Measurements from ENCODE around the gene GDPD4. TPM values are rescaled to one million over a fixed set of nuclear protein-coding genes. Genes with fewer than 3 reads are reported as not detected.

Gene GDPD4
- total RNA-seq, 1 donor from 2014 or later: not detected

GRCh38 chr11:77212314-77213007, 89.0 kb downstream of the GDPD4 start:
- Mint-ChIP-seq H3K9me3 (no peaks in the 10 kb centered on the region), H3K27ac (no peak overlapping the region), H3K36me3 (no peaks in the 10 kb centered on the region), H3K4me1 (no peaks in the 10 kb centered on the region), H3K27me3 (ENCODE audit: low read depth) (peaks cover 2% of the 10 kb centered on the region), H3K4me3 (no peak overlapping the region)
- no peak for DNase-seq (ENCODE audit: low spot score in 2 of 2, unreplicated experiment in 2 of 2)
- no peak for TF ChIP-seq CTCF (IDR thresholded peaks at IDR 0.05; ENCODE audit: unreplicated experiment)

DNA sequence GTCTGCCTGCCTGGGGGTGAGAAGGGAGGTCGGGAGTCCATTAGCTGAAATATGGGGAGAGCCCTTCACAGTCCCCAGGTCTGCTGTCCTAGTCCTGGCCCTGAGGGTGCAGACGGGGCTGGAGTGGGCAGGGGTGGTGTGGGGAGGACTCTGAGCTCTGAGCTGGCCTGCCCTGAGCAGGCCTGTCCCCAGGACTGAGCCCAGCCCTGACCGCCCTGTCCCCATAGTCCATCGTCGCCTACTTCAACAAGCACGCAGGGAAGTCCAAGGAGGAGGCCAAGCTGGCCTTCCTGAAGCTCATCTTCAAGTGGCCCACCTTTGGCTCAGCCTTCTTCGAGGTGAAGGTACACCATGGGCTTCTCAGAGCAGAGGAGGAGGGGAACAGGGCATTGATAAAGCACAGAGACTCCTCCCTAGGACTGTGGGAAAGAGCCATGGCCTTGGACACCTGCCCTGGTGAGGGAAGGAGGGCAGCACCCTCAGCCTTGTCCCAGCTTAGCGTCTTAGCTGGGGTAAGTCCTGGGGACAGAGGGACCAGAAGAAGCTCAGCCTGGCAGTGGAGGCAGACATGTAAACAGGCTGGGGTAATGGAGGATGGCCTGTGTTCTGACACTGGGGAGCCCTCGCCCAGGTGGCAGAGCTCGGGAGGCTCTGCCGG, 89.8 kb downstream of the GDPD4 start:
- Mint-ChIP-seq H3K27ac (no peak overlapping the region), H3K4me3 (no peak overlapping the region), H3K27me3 (ENCODE audit: low read depth) (peaks cover 2% of the 10 kb centered on the region), H3K36me3 (no peaks in the 10 kb centered on the region), H3K9me3 (no peaks in the 10 kb centered on the region), H3K4me1 (peaks cover 2% of the 10 kb centered on the region)
- no peak for DNase-seq (ENCODE audit: low spot score in 2 of 2, unreplicated experiment in 2 of 2)
- TF ChIP-seq CTCF (IDR thresholded peaks at IDR 0.05; ENCODE audit: unreplicated experiment): no peak

DNA sequence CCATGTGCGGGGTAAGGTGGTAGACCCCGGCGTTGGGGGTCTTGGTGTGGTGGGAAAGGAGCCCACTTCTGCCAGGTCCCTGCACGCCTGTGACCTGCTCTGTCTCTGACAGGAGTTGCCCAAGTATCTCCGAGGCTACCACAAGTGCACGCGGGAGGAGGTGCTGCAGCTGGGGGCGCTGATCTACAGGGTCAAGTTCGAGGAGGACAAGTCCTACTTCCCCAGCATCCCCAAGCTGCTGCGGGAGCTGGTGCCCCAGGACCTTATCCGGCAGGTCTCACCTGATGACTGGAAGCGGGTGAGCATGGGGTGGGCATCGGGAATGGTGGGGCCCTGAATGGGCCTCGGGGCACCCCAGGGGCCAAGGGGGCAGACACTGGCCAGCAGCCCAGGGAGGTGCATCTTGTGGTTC, 90.4 kb downstream of the GDPD4 start:
- H3K27me3 Mint-ChIP-seq (ENCODE audit: low read depth): peaks cover 2% of the 10 kb centered on the region

GRCh38 chr11:77209663-77210062, 91.8 kb downstream of the GDPD4 start:
- Mint-ChIP-seq H3K4me3 (no peak overlapping the region), H3K9me3 (no peaks in the 10 kb centered on the region), H3K36me3 (no peaks in the 10 kb centered on the region), H3K4me1 (peaks cover 5% of the 10 kb centered on the region), H3K27me3 (ENCODE audit: low read depth) (no peaks in the 10 kb centered on the region), H3K27ac (no peak overlapping the region)
- no peak for DNase-seq (ENCODE audit: low spot score in 2 of 2, unreplicated experiment in 2 of 2)
- TF ChIP-seq CTCF (IDR thresholded peaks at IDR 0.05; ENCODE audit: unreplicated experiment): no peak

More for the DNA sequence above, 90.4 kb downstream of the GDPD4 start:
- no peak overlapping the region for H3K27ac Mint-ChIP-seq
- no peaks in the 10 kb centered on the region for H3K36me3 Mint-ChIP-seq
- no peak overlapping the region for H3K4me3 Mint-ChIP-seq
- peaks cover 5% of the 10 kb centered on the region for H3K4me1 Mint-ChIP-seq
- H3K9me3 Mint-ChIP-seq: no peaks in the 10 kb centered on the region
- DNase-seq (ENCODE audit: low spot score in 2 of 2, unreplicated experiment in 2 of 2): no peak
- TF ChIP-seq CTCF (IDR thresholded peaks at IDR 0.05; ENCODE audit: unreplicated experiment): no peak

DNA sequence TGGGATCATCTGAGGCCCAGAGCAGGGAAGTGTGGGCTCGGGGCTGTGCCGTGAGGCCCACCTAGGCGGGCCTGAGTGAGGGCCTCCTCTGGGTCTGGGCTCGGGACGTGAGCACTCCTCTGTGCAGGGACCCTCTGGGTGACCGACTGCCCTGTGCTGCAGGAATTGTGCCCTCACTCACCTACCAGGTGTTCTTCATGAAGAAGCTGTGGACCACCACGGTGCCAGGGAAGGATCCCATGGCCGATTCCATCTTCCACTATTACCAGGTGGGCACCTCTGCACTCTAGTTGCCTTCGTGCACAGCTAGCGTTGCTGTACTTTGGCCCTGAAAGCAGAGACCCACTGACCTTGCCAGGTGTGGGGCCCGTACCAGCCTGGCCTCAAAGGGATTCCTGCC, 93.0 kb downstream of the GDPD4 start:
- no peak for DNase-seq (ENCODE audit: low spot score in 2 of 2, unreplicated experiment in 2 of 2)
- Mint-ChIP-seq H3K4me3 (no peak overlapping the region), H3K27me3 (ENCODE audit: low read depth) (no peaks in the 10 kb centered on the region), H3K36me3 (no peaks in the 10 kb centered on the region), H3K4me1 (peaks cover 5% of the 10 kb centered on the region), H3K9me3 (no peaks in the 10 kb centered on the region), H3K27ac (no peak overlapping the region)
- no peak for TF ChIP-seq CTCF (IDR thresholded peaks at IDR 0.05; ENCODE audit: unreplicated experiment)
